Adrenal gland (tissue), 12 donors: ENCODE data around the gene SLIT3. TPM values are rescaled to one million over a fixed set of nuclear protein-coding genes. Genes with fewer than 3 reads are reported as not detected.

Experiments used
- DNase-seq, 7 donors: peaks; one replicate each; pipeline ENCODE4 v3.0.0-alpha.2; 2019 to 2020
- H3K27ac ChIP-seq, 5 donors: fragments of 200-600 bp; sonication (generic) in 4 of 5; 1 replicate in 3 of 5; 2 replicates in 2 of 5; pipeline versions ENCODE4 v1.5.1 to v1.8.0; 2016 to 2020; ENCODE audit warnings: mild to moderate bottlenecking in 1 of 5
- H3K27me3 ChIP-seq: fragments of 200-600 bp; 2 replicates; pipeline ENCODE4 v1.8.0; 2021
- H3K36me3 ChIP-seq, 2 donors: fragments of 200-600 bp; replicated peaks in 1 of 2; 1 replicate in 1 of 2; 2 replicates in 1 of 2; pipeline versions ENCODE4 v1.5.1 to v1.8.0; 2018 to 2022
- H3K4me1 ChIP-seq, 2 donors: fragments of 200-600 bp; replicated peaks in 1 of 2; 1 replicate in 1 of 2; 2 replicates in 1 of 2; pipeline versions ENCODE4 v1.5.1 to v1.8.0; 2018 to 2021
- H3K4me3 ChIP-seq, 4 donors: fragments of 200-600 bp; sonication (generic) in 3 of 4; one replicate each; pipeline ENCODE4 v1.5.1; 2016 to 2018
- H3K9me3 ChIP-seq, 3 donors: fragments of 200-600 bp; sonication (generic) in 1 of 3; replicated peaks in 1 of 3; 1 replicate in 2 of 3; 2 replicates in 1 of 3; pipeline versions ENCODE4 v1.5.1 to v1.8.0; 2016 to 2021
- POLR2A ChIP-seq, 2 donors: fragments of 450-650 bp; IDR thresholded peaks; one replicate each; pipeline ENCODE4 v1.6.1; 2017; ENCODE audit warnings: antibody characterized with exemption in 2 of 2, mild to moderate bottlenecking in 2 of 2, moderate library complexity in 1 of 2
- WGBS, 4 donors: extraction: QIAGEN DNeasy Blood & Tissue Kit in 2 of 4; methylation state at CpG; one replicate each; pipeline versions ENCODE4 v1.1.5 to v1.1.7; 2013 to 2017; 5-methylcytosine and 5-hydroxymethylcytosine counted together
- intact Hi-C, 2 donors: fragments of 100-400 bp; cut with DNase I; formaldehyde crosslinking; loops; one replicate each; pipeline versions ENCODE4 v1.14.1 to v1.15.0; 2022 to 2023
- polyA plus RNA-seq, 3 donors: library from polyadenylated mRNA; stranded (reverse); fragments of 200-250 nt in 2 of 3; fragments of 350-450 nt in 1 of 3; fragmentation: Illumina TruSeq in 1 of 3; extraction: RNeasy Lipid Tissue Mini Kit (QIAGEN cat#74804) in 1 of 3; gene quantifications; one replicate each; pipeline ENCODE4 v1.2.3, GENCODE V29; 2013 to 2014
- total RNA-seq, 9 donors: library from RNA; depleted of rRNA in 4 of 9; stranded (reverse); fragments of >200 nt in 4 of 9; fragments of 120-200 nt in 1 of 9; fragmentation: NEBNext Ultra II Directional in 1 of 9; extraction: Animal tissue kit (Norgen Biotek cat#: 25700) in 1 of 9; gene quantifications; one replicate each; pipeline versions ENCODE4 v1.1.0 to v1.2.4, GENCODE V29; 2013 to 2023
- TF ChIP-seq, protein P1 (sequence below), 6 experiments: fragments of 450-650 bp in 4 of 6; fragments of 200-600 bp in 2 of 6; sonication (generic) in 1 of 6; IDR thresholded peaks; 1 replicate in 5 of 6; 2 replicates in 1 of 6; pipeline versions ENCODE4 v1.5.1 to v1.8.0; 2016 to 2021; ENCODE audit warnings: antibody characterized with exemption in 6 of 6, mild to moderate bottlenecking in 2 of 6, moderate library complexity in 1 of 6
- donor health status: healthy with polysubstance abuse.
- donor health status: Bipolar disorder and iron deficiency.
- donor health status: DM: yes; HTN: yes; CAD: no.
- donor health status: DM: no; HTN: no; CAD: no.
- donor health status: DM: no; HTN: no; CAD: no.
- donor health status: DM: yes; HTN: yes; CAD: no.

Gene SLIT3
- total and polyA plus RNA-seq, 12 donors: 10.0 to 94.1 (median 32.8) TPM

- H3K4me1 ChIP-seq: no peaks in the 10 kb centered on the region
- TF ChIP-seq, protein P1, sequence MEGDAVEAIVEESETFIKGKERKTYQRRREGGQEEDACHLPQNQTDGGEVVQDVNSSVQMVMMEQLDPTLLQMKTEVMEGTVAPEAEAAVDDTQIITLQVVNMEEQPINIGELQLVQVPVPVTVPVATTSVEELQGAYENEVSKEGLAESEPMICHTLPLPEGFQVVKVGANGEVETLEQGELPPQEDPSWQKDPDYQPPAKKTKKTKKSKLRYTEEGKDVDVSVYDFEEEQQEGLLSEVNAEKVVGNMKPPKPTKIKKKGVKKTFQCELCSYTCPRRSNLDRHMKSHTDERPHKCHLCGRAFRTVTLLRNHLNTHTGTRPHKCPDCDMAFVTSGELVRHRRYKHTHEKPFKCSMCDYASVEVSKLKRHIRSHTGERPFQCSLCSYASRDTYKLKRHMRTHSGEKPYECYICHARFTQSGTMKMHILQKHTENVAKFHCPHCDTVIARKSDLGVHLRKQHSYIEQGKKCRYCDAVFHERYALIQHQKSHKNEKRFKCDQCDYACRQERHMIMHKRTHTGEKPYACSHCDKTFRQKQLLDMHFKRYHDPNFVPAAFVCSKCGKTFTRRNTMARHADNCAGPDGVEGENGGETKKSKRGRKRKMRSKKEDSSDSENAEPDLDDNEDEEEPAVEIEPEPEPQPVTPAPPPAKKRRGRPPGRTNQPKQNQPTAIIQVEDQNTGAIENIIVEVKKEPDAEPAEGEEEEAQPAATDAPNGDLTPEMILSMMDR (IDR thresholded peaks at IDR 0.05): no peak
- no peak for TF ChIP-seq POLR2A (IDR thresholded peaks at IDR 0.05)
- whole genome bisulfite sequencing, 4 donors: 79 to 83% (median 82%) methylated on average over 15 of the region's 15 CpGs
- no peaks in the 10 kb centered on the region for H3K27me3 ChIP-seq
- H3K36me3 ChIP-seq: no peaks in the 10 kb centered on the region
- no peak overlapping the region for H3K4me3 ChIP-seq
- no peak for DNase-seq
- no peak overlapping the region for H3K27ac ChIP-seq
- intact Hi-C loops: no loop called here
- H3K9me3 ChIP-seq: no peaks in the 10 kb centered on the region
Observed at GRCh38 chr5:169104937-169105494, 195.9 kb downstream of the SLIT3 start.

- H3K4me1 ChIP-seq: no peaks in the 10 kb centered on the region
- H3K9me3 ChIP-seq: no peaks in the 10 kb centered on the region
- WGBS, 4 donors: 52 to 69% (median 65%) methylated on average over 5 to 11 of the region's 11 CpGs
- H3K27me3 ChIP-seq: no peaks in the 10 kb centered on the region
- intact Hi-C loops: no loop called here
- peak in 1 of 7 donors; percentile 34 for DNase-seq
- no peak overlapping the region for H3K4me3 ChIP-seq
- no peaks in the 10 kb centered on the region for H3K36me3 ChIP-seq
- no peak overlapping the region for H3K27ac ChIP-seq
- TF ChIP-seq POLR2A (IDR thresholded peaks at IDR 0.05): no peak
- TF ChIP-seq, protein P1 (IDR thresholded peaks at IDR 0.05): no peak
Observed at GRCh38 chr5:169103586-169104181, 197.3 kb downstream of the SLIT3 start.

GRCh38 chr5:169101966-169102365 is 199.0 kb downstream of the SLIT3 start:
- Histone ChIP-seq H3K4me1 (no peaks in the 10 kb centered on the region), H3K36me3 (no peaks in the 10 kb centered on the region), H3K27me3 (no peaks in the 10 kb centered on the region), H3K4me3 (no peak overlapping the region), H3K27ac (no peak overlapping the region), H3K9me3 (no peaks in the 10 kb centered on the region)
- intact Hi-C loops: no loop called here
- TF ChIP-seq POLR2A (IDR thresholded peaks at IDR 0.05): no peak
- TF ChIP-seq, protein P1 (IDR thresholded peaks at IDR 0.05): no peak
- WGBS, 4 donors: 73 to 85% (median 82%) methylated on average over 2 of the region's 2 CpGs
- DNase-seq: no peak

- H3K27me3 ChIP-seq: no peaks in the 10 kb centered on the region
- intact Hi-C loops: no loop called here
- no peaks in the 10 kb centered on the region for H3K9me3 ChIP-seq
- H3K4me1 ChIP-seq: no peaks in the 10 kb centered on the region
- no peaks in the 10 kb centered on the region for H3K36me3 ChIP-seq
- no peak overlapping the region for H3K4me3 ChIP-seq
- peak overlapping the region in 1 of 5 donors; percentile 47 for H3K27ac ChIP-seq
- no peak for DNase-seq
- WGBS, 4 donors: 88 to 100% (median 90%) methylated on average over 2 of the region's 2 CpGs
- TF ChIP-seq, protein P1 (IDR thresholded peaks at IDR 0.05): no peak
- TF ChIP-seq POLR2A (IDR thresholded peaks at IDR 0.05): no peak
Observed at GRCh38 chr5:169100735-169101075, 200.2 kb downstream of the SLIT3 start.
